Measurements from ENCODE around the gene DUSP1.
A peak's percentile ranks its signal among the peaks of the same experiment; 100 is the strongest.

DUSP1 gene

GRCh38 chr5:172753101-172753500 lies 17.9 kb downstream of the DUSP1 start:
- no peak for DNase-seq (ENCODE audit: low spot score in 2 of 2)
- no peaks in the 10 kb centered on the region for H3K9me3 Mint-ChIP-seq

GRCh38 chr5:172751761-172752510 lies 19.1 kb downstream of the DUSP1 start:
- Mint-ChIP-seq H3K4me3 (no peak overlapping the region), H3K4me1 (peaks cover 13% of the 10 kb centered on the region), H3K27ac (peak overlapping the region; percentile 29), H3K36me3 (no peaks in the 10 kb centered on the region), H3K9me3 (no peaks in the 10 kb centered on the region), H3K27me3 (peaks cover 5% of the 10 kb centered on the region)
- no peak for DNase-seq (ENCODE audit: low spot score in 2 of 2)
- ATAC-seq (ENCODE audit: low read depth) = peak; percentile 24

More at GRCh38 chr5:172753101-172753500, 17.9 kb downstream of the DUSP1 start:
- no peak for ATAC-seq (ENCODE audit: low read depth)
- Mint-ChIP-seq H3K36me3 (no peaks in the 10 kb centered on the region), H3K27ac (no peak overlapping the region), H3K27me3 (peaks cover 6% of the 10 kb centered on the region), H3K4me3 (no peak overlapping the region), H3K4me1 (peaks cover 13% of the 10 kb centered on the region)

GRCh38 chr5:172749881-172750633 lies 20.9 kb downstream of the DUSP1 start:
- DNase-seq (ENCODE audit: low spot score in 2 of 2) = no peak
- ATAC-seq (ENCODE audit: low read depth) = no peak
- Mint-ChIP-seq H3K27ac (no peak overlapping the region), H3K4me3 (no peak overlapping the region), H3K4me1 (peaks cover 13% of the 10 kb centered on the region), H3K36me3 (no peaks in the 10 kb centered on the region), H3K9me3 (no peaks in the 10 kb centered on the region), H3K27me3 (peaks cover 3% of the 10 kb centered on the region)

GRCh38 chr5:172749076-172749475 lies 21.9 kb downstream of the DUSP1 start:
- no peak for ATAC-seq (ENCODE audit: low read depth)
- Mint-ChIP-seq H3K9me3 (no peaks in the 10 kb centered on the region), H3K27me3 (peaks cover 3% of the 10 kb centered on the region), H3K4me3 (no peak overlapping the region), H3K4me1 (peaks cover 16% of the 10 kb centered on the region), H3K27ac (no peak overlapping the region), H3K36me3 (no peaks in the 10 kb centered on the region)
- no peak for DNase-seq (ENCODE audit: low spot score in 2 of 2)

GRCh38 chr5:172748341-172748843 lies 22.6 kb downstream of the DUSP1 start:
- Mint-ChIP-seq H3K27me3 (peaks cover 3% of the 10 kb centered on the region), H3K27ac (no peak overlapping the region), H3K4me3 (no peak overlapping the region), H3K36me3 (no peaks in the 10 kb centered on the region), H3K4me1 (peaks cover 19% of the 10 kb centered on the region), H3K9me3 (no peaks in the 10 kb centered on the region)
- no peak for ATAC-seq (ENCODE audit: low read depth)
- DNase-seq (ENCODE audit: low spot score in 2 of 2) = no peak

GRCh38 chr5:172747471-172747870 lies 23.5 kb downstream of the DUSP1 start:
- no peak overlapping the region for H3K4me3 Mint-ChIP-seq
- peaks cover 20% of the 10 kb centered on the region for H3K4me1 Mint-ChIP-seq
- H3K36me3 Mint-ChIP-seq = no peaks in the 10 kb centered on the region
- no peak overlapping the region for H3K27ac Mint-ChIP-seq
- ATAC-seq (ENCODE audit: low read depth) (no peak), DNase-seq (ENCODE audit: low spot score in 2 of 2) (no peak)
- peaks cover 3% of the 10 kb centered on the region for H3K27me3 Mint-ChIP-seq
- H3K9me3 Mint-ChIP-seq = no peaks in the 10 kb centered on the region

GRCh38 chr5:172746725-172747124 lies 24.3 kb downstream of the DUSP1 start:
- Mint-ChIP-seq H3K27me3 (peaks cover 3% of the 10 kb centered on the region), H3K4me1 (peaks cover 23% of the 10 kb centered on the region), H3K4me3 (no peak overlapping the region), H3K36me3 (no peaks in the 10 kb centered on the region), H3K27ac (no peak overlapping the region), H3K9me3 (no peaks in the 10 kb centered on the region)
- ATAC-seq (ENCODE audit: low read depth) = no peak
- DNase-seq (ENCODE audit: low spot score in 2 of 2) = no peak

GRCh38 chr5:172745838-172746237 lies 25.2 kb downstream of the DUSP1 start:
- peaks cover 2% of the 10 kb centered on the region for H3K9me3 Mint-ChIP-seq
- peaks cover 23% of the 10 kb centered on the region for H3K4me1 Mint-ChIP-seq
- no peak overlapping the region for H3K4me3 Mint-ChIP-seq
- DNase-seq (ENCODE audit: low spot score in 2 of 2) = no peak
- H3K27ac Mint-ChIP-seq = no peak overlapping the region
- H3K36me3 Mint-ChIP-seq = peaks cover 2% of the 10 kb centered on the region
- H3K27me3 Mint-ChIP-seq = peaks cover 3% of the 10 kb centered on the region
- no peak for ATAC-seq (ENCODE audit: low read depth)

GRCh38 chr5:172745406-172745805 lies 25.6 kb downstream of the DUSP1 start:
- Mint-ChIP-seq H3K27me3 (peaks cover 3% of the 10 kb centered on the region), H3K36me3 (peaks cover 2% of the 10 kb centered on the region), H3K9me3 (peaks cover 2% of the 10 kb centered on the region), H3K4me1 (peaks cover 21% of the 10 kb centered on the region), H3K27ac (no peak overlapping the region), H3K4me3 (no peak overlapping the region)
- ATAC-seq (ENCODE audit: low read depth) (no peak), DNase-seq (ENCODE audit: low spot score in 2 of 2) (no peak)

GRCh38 chr5:172744123-172745104 lies 26.6 kb downstream of the DUSP1 start:
- peak overlapping the region; percentile 0 for H3K27ac Mint-ChIP-seq
- DNase-seq (ENCODE audit: low spot score in 2 of 2) = no peak
- peaks cover 17% of the 10 kb centered on the region for H3K4me1 Mint-ChIP-seq
- H3K36me3 Mint-ChIP-seq = peaks cover 2% of the 10 kb centered on the region
- H3K4me3 Mint-ChIP-seq = no peak overlapping the region
- ATAC-seq (ENCODE audit: low read depth) = peak; percentile 56
- peaks cover 5% of the 10 kb centered on the region for H3K9me3 Mint-ChIP-seq
- no peaks in the 10 kb centered on the region for H3K27me3 Mint-ChIP-seq

- peaks cover 17% of the 10 kb centered on the region for H3K4me1 Mint-ChIP-seq
- peak overlapping the region; percentile 10 for H3K27ac Mint-ChIP-seq
- H3K9me3 Mint-ChIP-seq = peaks cover 5% of the 10 kb centered on the region
- ATAC-seq (ENCODE audit: low read depth) (no peak), DNase-seq (ENCODE audit: low spot score in 2 of 2) (no peak)
- H3K4me3 Mint-ChIP-seq = no peak overlapping the region
- H3K36me3 Mint-ChIP-seq = peaks cover 2% of the 10 kb centered on the region
- no peaks in the 10 kb centered on the region for H3K27me3 Mint-ChIP-seq
These were observed 27.7 kb downstream of the DUSP1 start for GRCh38 chr5:172743112-172743959.

GRCh38 chr5:172741206-172741582 lies 29.8 kb downstream of the DUSP1 start:
- peak overlapping the region; percentile 71 for H3K27ac Mint-ChIP-seq
- DNase-seq (ENCODE audit: low spot score in 2 of 2) = no peak
- peaks cover 2% of the 10 kb centered on the region for H3K36me3 Mint-ChIP-seq
- H3K4me1 Mint-ChIP-seq = peaks cover 19% of the 10 kb centered on the region
- no peaks in the 10 kb centered on the region for H3K27me3 Mint-ChIP-seq
- H3K9me3 Mint-ChIP-seq = peaks cover 5% of the 10 kb centered on the region
- ATAC-seq (ENCODE audit: low read depth) = no peak
- H3K4me3 Mint-ChIP-seq = peak overlapping the region; percentile 74

All from memory B cell (primary cell).